GM21786 (cell line): Measurements from ENCODE around the gene EML6.

Source experiments
- ATAC-seq: cut with Tn5 transposase; IDR thresholded peaks from one replicate; pipeline ENCODE4 v1.9.1; 2021; ENCODE audit not compliant: unreplicated experiment

EML6 gene

DNA sequence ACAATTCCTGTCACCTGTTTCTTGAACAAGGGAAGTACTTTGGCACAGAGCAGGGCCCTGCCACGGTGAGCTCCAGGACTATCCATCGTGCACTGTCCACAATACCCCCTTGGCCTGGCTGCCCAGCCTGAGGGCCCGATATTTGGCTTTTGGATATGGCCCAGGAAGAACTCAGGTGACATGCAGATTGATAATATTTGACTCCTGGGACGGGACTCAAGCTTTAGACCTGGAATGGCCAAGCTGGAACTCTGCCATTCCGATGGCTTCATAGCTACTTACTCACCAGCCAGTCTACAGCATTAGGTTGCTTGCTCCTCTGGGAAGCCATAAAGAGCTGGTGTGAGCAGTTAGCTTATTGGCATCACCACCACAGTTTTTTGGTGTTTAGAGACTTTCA, 26.6 kb downstream of the EML6 start:
- no peak for ATAC-seq

DNA sequence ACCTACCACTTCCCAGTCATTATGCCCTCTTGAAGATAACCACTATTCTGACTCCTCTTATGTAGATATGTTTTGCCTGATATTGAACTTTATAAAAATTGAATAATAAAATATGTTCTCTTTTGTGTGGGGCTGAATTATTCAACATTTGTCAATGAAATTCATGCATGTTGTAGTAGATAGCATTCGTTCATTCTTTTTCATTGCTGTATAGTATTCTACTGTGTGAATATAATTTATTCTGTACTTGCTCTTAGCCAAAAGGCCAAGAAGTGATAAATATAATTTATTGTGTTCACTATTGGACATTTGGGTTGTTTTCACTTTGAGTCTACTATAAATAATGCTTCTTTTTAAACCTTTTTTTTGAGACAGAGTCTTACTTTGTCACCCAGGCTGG, 29.0 kb downstream of the EML6 start:
- ATAC-seq, result no peak

DNA sequence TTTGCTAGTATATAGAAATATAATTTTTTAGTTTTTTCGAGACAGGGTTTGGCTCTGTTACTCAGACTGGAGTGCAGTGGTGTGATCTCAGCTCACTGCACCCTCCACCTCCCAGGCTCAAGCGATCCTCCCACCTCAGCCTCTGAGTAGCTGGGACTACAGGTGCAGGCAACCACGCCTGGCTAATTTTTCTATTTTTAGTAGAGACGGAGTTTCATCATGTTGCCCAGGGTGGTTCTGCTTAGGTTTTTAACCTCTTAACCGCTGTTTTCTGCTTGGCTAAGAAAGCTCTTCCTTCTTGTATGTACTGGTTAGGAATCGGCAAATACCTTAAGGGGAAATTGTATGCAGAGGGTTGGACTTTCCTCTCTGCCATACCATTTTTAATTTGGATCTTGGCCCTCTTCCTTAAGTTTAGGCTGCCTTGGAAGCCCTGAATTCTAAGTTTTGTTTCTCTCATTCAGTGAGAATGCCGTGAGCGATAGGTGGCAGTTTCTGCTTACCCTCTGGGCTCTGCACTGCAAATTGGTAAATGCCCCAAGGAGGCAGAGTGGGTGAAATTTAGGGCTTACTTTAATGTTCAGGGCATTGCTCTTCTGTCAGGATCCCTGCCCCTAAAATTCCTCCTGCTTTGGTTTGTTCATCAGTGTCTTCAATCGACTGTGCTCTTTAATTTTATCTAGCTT, 32.3 kb downstream of the EML6 start:
- peak; percentile 73 for ATAC-seq

GRCh38 chr2:54757500-54757899, 34.0 kb downstream of the EML6 start:
- no peak for ATAC-seq

DNA sequence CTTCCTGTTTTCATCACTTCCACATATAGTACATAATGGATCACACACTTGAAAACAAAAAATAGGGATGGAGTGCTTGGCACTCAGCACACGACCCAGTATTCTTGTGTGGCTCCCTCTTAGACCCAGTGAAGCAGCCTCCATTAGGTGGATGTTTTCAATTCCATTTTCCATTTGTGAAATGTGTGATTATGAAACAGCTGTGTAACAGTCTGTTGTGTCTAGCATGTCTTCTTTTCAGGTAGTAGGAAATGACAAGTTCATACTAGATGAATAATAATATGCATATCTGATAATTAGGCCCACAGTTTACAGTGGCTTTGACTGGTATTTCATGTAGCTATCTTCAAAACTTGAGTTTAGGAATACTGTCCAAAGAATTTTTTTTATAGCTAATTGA, 35.5 kb downstream of the EML6 start:
- no peak for ATAC-seq

- ATAC-seq, result no peak
These were observed 36.8 kb downstream of the EML6 start for GRCh38 chr2:54760310-54760709.

GRCh38 chr2:54763636-54764291, 40.3 kb downstream of the EML6 start:
- no peak for ATAC-seq

GRCh38 chr2:54767921-54768320, 44.5 kb downstream of the EML6 start:
- no peak for ATAC-seq

DNA sequence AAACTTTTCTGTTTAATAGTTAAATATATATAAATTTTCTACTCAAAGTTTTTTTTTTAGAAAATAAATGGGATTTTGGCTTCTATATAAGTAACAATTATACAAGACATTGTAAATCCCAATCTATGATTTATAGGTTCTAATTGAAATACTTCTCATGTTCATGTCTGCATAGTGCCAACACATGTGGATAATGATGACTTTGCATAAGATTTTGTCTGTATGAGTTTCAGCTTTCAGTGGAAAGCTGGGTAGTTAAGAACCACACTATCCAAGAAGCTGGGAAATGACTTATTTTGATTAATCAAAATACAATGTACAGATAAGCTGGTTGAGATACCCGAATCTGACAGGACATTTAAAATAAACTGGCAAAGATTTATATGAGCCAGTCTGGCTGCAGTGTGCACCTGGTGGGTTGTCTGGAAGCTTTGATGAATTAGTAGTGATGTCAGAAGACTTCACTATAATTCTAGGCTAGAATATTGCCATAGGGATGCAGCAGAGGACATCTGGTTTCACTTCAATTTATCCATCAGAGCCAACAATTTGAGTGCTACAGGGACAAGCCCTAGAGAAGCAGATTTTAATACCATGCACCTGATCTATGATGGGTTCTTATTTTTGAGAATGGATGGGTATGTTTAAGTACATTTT, 45.4 kb downstream of the EML6 start:
- ATAC-seq, result no peak

GRCh38 chr2:54770211-54770610, 46.7 kb downstream of the EML6 start:
- no peak for ATAC-seq

- ATAC-seq, result no peak
These were observed 47.2 kb downstream of the EML6 start for GRCh38 chr2:54770676-54771075.

- no peak for ATAC-seq
These were observed 47.9 kb downstream of the EML6 start for GRCh38 chr2:54771166-54771885.

GRCh38 chr2:54772110-54772509, 48.6 kb downstream of the EML6 start:
- ATAC-seq, result no peak

DNA sequence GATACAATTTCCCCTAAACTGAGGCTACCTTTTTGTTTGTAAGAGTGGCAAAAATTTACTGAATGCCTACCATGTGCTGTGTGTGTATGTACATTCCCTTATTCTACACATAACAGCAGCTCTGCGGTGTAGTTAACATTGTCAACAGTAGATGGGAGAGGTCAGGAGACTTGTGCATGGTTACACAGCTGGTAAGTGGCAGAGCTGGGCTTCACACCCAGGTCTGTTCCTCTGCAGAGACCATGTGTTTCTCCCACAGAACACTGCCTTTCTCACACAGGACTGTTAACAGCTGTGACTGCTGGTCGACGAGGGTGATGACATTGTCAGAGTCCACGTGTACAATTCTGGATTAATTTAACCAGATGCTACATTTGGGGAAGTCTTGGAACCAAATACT, 49.1 kb downstream of the EML6 start:
- ATAC-seq, result no peak

DNA sequence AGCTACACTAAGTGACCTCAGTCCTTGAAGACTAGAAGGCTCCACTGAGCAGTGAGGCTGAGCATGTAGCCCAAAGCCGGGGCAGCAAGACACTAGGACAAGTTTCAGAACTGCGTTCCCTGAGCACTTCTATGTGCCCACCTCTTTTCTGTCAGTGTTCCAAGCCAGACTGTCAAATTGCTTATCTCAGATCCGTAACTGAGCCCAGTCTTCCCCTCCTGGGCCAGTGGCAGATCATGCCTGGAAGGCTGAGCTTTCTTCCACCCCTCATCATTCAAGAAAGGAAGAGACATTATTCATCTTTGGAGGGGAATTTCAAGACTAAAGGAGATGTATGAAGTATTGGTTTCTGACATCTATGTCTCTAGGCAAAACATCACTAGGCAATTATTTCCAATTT, 49.8 kb downstream of the EML6 start:
- ATAC-seq, result no peak

DNA sequence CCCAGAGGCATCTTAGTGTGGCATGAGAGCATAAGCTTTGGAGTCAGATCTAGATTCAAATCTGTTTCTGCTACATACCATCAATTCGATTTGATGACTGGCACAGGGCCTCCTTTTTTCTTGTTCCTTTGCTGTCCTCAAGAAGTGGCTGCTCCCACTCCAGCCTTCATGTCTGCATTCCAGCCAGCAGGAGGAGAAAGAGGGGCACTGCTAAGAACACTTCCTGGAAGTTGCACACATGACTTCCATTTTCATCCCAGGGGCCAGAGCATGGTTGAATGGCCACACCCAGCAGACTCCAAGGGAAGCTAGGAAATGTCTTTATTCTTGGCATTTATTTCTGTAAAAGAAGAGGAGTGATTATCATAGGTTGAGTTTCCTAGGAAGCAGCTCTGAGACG, 50.4 kb downstream of the EML6 start:
- ATAC-seq, result no peak

DNA sequence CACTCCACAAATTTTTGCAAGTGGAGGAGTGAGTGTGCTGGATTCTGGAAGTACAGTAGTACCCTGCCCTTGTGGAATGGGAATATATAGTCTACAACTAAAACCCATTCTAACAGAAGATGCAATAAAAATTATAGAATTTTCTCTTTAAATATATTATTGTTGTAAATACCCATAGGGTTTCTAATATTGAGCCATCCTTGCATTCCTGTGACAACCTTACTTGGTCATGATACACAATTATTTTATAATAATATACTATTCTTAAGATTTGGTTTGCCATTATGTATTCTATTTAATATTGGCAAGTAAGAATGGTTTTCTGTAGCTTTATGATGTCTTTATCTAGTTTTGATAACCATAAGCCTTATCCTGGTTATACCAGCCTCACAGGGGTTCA, 52.2 kb downstream of the EML6 start:
- ATAC-seq, result no peak

DNA sequence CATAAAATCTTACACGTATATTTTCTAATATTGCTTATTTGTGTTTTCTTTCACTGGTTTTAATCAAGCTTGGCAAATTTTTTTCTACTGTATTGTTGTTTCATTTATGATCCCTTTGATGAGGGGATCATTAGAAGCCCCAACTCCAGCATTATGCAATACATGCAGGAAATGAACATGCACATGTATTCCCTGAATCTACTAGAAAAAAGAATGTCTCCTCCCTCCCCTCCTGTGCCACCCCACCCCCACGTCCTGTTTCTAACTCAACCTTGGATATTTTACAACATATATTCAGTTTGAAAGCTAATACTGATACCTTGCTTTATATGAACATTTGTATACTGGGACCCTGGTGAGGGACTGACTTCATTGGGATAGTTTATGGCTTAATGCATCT, 53.0 kb downstream of the EML6 start:
- ATAC-seq, result no peak

GRCh38 chr2:54783349-54783748, 59.9 kb downstream of the EML6 start:
- ATAC-seq, result no peak

- no peak for ATAC-seq
These were observed 63.8 kb downstream of the EML6 start for GRCh38 chr2:54787270-54787669.

DNA sequence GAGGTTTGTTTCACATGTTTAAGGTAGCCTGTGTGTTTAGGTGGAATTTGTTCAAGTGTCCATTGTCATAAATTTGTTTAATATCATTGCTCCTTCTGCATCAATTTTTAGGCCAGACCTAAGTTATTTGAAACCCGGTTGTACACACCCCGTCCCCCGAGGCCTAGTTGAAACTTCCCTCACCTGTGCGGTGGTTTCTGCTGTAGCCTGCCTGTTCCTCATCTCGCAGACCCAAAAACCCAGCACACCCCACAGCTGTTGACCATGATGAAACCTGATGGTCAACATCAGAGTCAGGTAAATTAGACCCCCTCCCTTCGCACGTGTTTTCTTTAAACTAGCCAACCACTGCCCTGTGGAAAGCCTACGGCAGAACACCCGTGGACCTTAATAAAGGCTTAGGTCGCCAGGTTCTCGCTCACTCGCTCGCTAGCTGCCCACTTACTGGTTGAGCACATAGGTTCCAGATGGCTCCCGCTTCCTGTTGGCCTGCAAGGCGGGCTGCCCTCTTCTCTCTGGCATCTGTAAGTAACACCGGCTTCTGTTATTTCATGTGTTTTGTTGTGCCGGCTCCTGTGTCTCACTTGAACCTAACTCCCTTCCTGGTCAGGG, 64.4 kb downstream of the EML6 start:
- no peak for ATAC-seq
